PC-9 (cell line): ENCODE results near the gene DUSP14. TPM values are rescaled to one million over a fixed set of nuclear protein-coding genes. Genes with fewer than 3 reads are reported as not detected.

ENCODE experiments used
- BruUV-seq: library from RNA; stranded (reverse); fragments of 400-500 nt; replicated peaks from 2 replicates; lab custom pipeline; 2021; lab: Mats Ljungman, UMichigan
- CTCF ChIA-PET: fragments of 300-600 bp; sonication (Branson Sonifier 250); formaldehyde crosslinking; loops from one replicate; lab custom pipeline; 2022; ENCODE audit warnings: antibody characterized with exemption; lab: Charles Lee
- POLR2A ChIA-PET: fragments of 300-600 bp; sonication (Branson Sonifier 250); formaldehyde crosslinking; loops from one replicate; lab custom pipeline; 2022; ENCODE audit warnings: antibody characterized with exemption; ENCODE audit not compliant: unreplicated experiment; lab: Charles Lee
- DNase-seq, 2 experiments: peaks; one replicate each; pipeline versions ENCODE4 v3.0.0 to v3.0.0-alpha.2; 2015 to 2022; ENCODE audit warnings: mixed read lengths in 1 of 2
- H2AFZ ChIP-seq: fragments of 200-600 bp; sonication (generic); 2 replicates; pipeline ENCODE4 v1.8.1; 2017; ENCODE audit warnings: antibody characterized with exemption
- H3F3A ChIP-seq: fragments of 200-600 bp; sonication (generic); 2 replicates; pipeline ENCODE4 v1.8.1; 2017; ENCODE audit warnings: antibody characterized with exemption, mild to moderate bottlenecking, low read depth; ENCODE audit not compliant: insufficient read depth
- H3K27ac ChIP-seq: fragments of 200-600 bp; sonication (generic); 2 replicates; pipeline ENCODE4 v1.6.1; 2016; ENCODE audit warnings: mixed run types
- H3K27me3 ChIP-seq: fragments of 200-600 bp; sonication (generic); 2 replicates; pipeline ENCODE4 v1.6.1; 2016; ENCODE audit warnings: low read depth, mixed run types; ENCODE audit not compliant: insufficient read depth
- H3K36me3 ChIP-seq: fragments of 200-600 bp; sonication (generic); 2 replicates; pipeline ENCODE4 v1.6.1; 2016; ENCODE audit warnings: low read depth, mixed run types
- H3K4me1 ChIP-seq: fragments of 200-600 bp; sonication (generic); replicated peaks from 2 replicates; pipeline ENCODE4 v1.6.1; 2016; ENCODE audit warnings: mixed run types; ENCODE audit not compliant: insufficient read depth
- H3K4me2 ChIP-seq: fragments of 200-600 bp; sonication (generic); 2 replicates; pipeline ENCODE4 v1.6.1; 2017; ENCODE audit warnings: mixed run types
- H3K4me3 ChIP-seq: fragments of 200-600 bp; sonication (generic); 2 replicates; pipeline ENCODE4 v1.6.1; 2016; ENCODE audit warnings: mixed run types
- H3K79me2 ChIP-seq: fragments of 200-600 bp; sonication (generic); 2 replicates; pipeline ENCODE4 v1.6.1; 2017; ENCODE audit warnings: low read depth, mixed run types
- H3K9me2 ChIP-seq: fragments of 200-600 bp; sonication (generic); 2 replicates; pipeline ENCODE4 v1.8.1; 2017; ENCODE audit warnings: mild to moderate bottlenecking; ENCODE audit not compliant: insufficient read depth
- H3K9me3 ChIP-seq: fragments of 200-600 bp; sonication (generic); 2 replicates; pipeline ENCODE4 v1.8.1; 2016; ENCODE audit warnings: low read depth; ENCODE audit not compliant: insufficient read depth
- H4K20me1 ChIP-seq: fragments of 200-600 bp; sonication (generic); 2 replicates; pipeline ENCODE4 v1.8.1; 2017; ENCODE audit not compliant: insufficient read depth
- CTCF ChIP-seq: fragments of 200-600 bp; sonication (generic); conservative IDR thresholded peaks from 2 replicates; pipeline ENCODE4 v1.6.1; 2017; ENCODE audit warnings: mixed run types, antibody characterized with exemption, mild to moderate bottlenecking, moderate library complexity
- EZH2 ChIP-seq: fragments of 200-600 bp; sonication (generic); IDR thresholded peaks from 2 replicates; pipeline ENCODE4 v1.8.0; 2017; ENCODE audit warnings: antibody characterized with exemption, low read depth
- intact Hi-C: fragments of 100-400 bp; cut with micrococcal nuclease; formaldehyde crosslinking; loops from one replicate; pipeline ENCODE4 v1.10.0; 2022; ENCODE audit not compliant: unreplicated experiment
- total RNA-seq: library from RNA; stranded (reverse); gene quantifications from 2 replicates; pipeline ENCODE4 v1.2.3, GENCODE V29; 2021

The DUSP14 gene
- total RNA-seq, 1 experiment from 2014 or later, result 23.3 TPM

GRCh38 chr17:37500378-37500777 is 10.7 kb downstream of the DUSP14 start:
- H3K4me2 ChIP-seq, result no peak overlapping the region
- H3K27me3 ChIP-seq, result no peaks in the 10 kb centered on the region
- BruUV-seq, result no TSS peak
- intact Hi-C loops, result no loop called here
- H3K4me3 ChIP-seq, result no peak overlapping the region
- H3F3A ChIP-seq, result 0 out of 2 replicates have a peak, but pooled peaks cover 2% of the 10 kb centered on the region
- no peaks in the 10 kb centered on the region for H3K4me1 ChIP-seq
- H2AFZ ChIP-seq, result no peak overlapping the region
- H3K79me2 ChIP-seq, result peaks cover 99% of the 10 kb centered on the region
- no peak overlapping the region for H3K27ac ChIP-seq
- ChIA-PET POLR2A (no interaction called here), CTCF (no interaction called here)
- TF ChIP-seq CTCF, result no peak
- TF ChIP-seq EZH2, result no peak
- no peaks in the 10 kb centered on the region for H3K9me3 ChIP-seq
- H3K9me2 ChIP-seq, result no peaks in the 10 kb centered on the region
- H4K20me1 ChIP-seq, result peaks cover 29% of the 10 kb centered on the region
- H3K36me3 ChIP-seq, result 0 out of 2 replicates have a peak, but pooled peaks cover 4% of the 10 kb centered on the region
- no peak for DNase-seq

GRCh38 chr17:37502009-37502936 is 12.6 kb downstream of the DUSP14 start:
- CTCF ChIA-PET, result interaction anchor here (0.7 kb wide), 1 partner anchor 9 kb away, joined by 7 read pairs; no protein-coding TSS in a partner anchor
- 0 out of 2 replicates have a peak, but pooled peaks cover 4% of the 10 kb centered on the region for H3K36me3 ChIP-seq
- no peak overlapping the region for H2AFZ ChIP-seq
- no peak for DNase-seq
- H3F3A ChIP-seq, result 0 out of 2 replicates have a peak, but pooled peaks cover 7% of the 10 kb centered on the region
- H3K9me3 ChIP-seq, result no peaks in the 10 kb centered on the region
- H4K20me1 ChIP-seq, result peaks cover 34% of the 10 kb centered on the region
- no peaks in the 10 kb centered on the region for H3K4me1 ChIP-seq
- H3K4me2 ChIP-seq, result no peak overlapping the region
- H3K4me3 ChIP-seq, result no peak overlapping the region
- H3K27me3 ChIP-seq, result no peaks in the 10 kb centered on the region
- POLR2A ChIA-PET, result interaction anchor here (0.6 kb wide), 3 partner anchors 13 to 1016 kb away, joined by 3 to 4 read pairs (median 3); partner anchors contain the start of gene ZNHIT3
- no peak overlapping the region for H3K27ac ChIP-seq
- intact Hi-C loops, result no loop called here
- no peaks in the 10 kb centered on the region for H3K9me2 ChIP-seq
- H3K79me2 ChIP-seq, result peaks cover 93% of the 10 kb centered on the region
- no TSS peak for BruUV-seq
- TF ChIP-seq CTCF (no peak), EZH2 (no peak)

GRCh38 chr17:37503148-37503547 is 13.5 kb downstream of the DUSP14 start:
- intact Hi-C loops, result no loop called here
- Histone ChIP-seq H3K4me1 (no peaks in the 10 kb centered on the region), H3K4me2 (no peak overlapping the region), H3K79me2 (peaks cover 90% of the 10 kb centered on the region), H2AFZ (no peak overlapping the region), H3K27me3 (no peaks in the 10 kb centered on the region), H3K27ac (no peak overlapping the region), H4K20me1 (peaks cover 35% of the 10 kb centered on the region), H3K9me2 (no peaks in the 10 kb centered on the region), H3K36me3 (0 out of 2 replicates have a peak, but pooled peaks cover 4% of the 10 kb centered on the region), H3F3A (0 out of 2 replicates have a peak, but pooled peaks cover 7% of the 10 kb centered on the region), H3K9me3 (no peaks in the 10 kb centered on the region), H3K4me3 (no peak overlapping the region)
- CTCF ChIA-PET, result interaction anchor here (0.7 kb wide), 1 partner anchor 8 kb away, joined by 7 read pairs; no protein-coding TSS in a partner anchor
- POLR2A ChIA-PET, result no interaction called here
- DNase-seq, result no peak
- BruUV-seq, result no TSS peak
- TF ChIP-seq CTCF (no peak), EZH2 (no peak)
